ENCODE data around the gene ZMYND8.

Gene ZMYND8

DNA sequence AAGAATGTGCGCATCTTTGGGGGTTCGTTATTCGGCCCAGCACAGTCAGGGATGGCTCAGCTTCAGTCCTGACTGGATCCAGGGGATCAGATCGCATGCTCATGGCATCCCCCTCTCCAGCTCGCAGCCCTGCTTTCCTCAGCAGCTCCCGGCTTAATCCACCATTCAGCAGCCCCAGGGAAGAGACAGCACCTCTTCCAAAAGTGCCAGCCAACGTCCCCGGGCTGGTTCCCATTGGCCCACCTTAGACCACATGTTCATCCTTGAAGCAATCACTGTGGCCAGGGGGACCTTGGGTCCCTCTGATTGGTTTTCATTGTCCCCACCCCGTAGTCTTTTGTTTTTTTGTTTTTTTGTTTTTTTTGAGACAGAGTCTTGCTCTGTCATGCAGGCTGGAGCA is 188.7 kb downstream of the ZMYND8 start:
- DNase-seq, result no peak

DNA sequence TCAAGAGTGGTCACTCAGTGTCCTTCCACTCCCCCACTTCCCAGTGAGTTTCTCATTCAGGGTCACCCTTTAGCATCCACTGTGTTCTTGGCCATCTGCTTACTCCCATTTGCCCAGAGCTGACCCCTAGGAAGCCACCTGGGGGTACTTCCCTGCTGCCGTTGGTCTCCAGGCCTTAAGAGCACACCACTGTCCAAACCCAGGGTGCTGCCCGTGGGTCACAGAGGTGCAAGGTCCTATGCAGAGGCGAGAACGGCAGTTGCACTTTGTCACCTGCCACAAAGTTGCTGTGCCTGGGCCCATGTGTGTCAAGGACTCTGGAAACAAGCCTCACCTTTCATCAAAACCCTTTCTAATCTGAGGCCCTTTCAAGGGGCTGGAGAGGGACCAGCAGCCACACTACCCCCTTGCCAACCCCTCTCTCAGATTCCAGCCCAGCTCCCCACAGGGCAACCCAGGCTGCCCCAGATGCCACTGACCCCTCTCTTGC is 191.1 kb downstream of the ZMYND8 start:
- DNase-seq, result no peak

DNA sequence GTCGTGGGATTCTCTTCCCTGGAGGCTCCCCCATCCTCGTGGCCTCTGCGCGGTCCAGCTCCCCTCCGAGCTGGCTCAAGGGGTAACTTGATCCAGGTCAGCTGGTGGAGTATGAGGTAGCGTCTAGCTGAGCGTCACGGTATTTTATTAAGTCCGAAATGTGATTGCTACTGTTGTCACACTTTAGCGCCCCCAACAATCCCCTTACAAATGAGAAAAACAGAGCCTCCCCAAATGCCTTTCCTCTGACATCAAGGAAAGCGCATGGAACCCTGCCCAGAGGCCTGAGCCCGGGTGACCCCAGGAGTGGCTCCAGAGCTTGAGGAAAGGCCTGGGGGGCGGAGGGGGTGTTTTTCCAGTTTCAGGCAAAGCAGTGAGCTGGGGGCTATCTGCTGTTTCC is 192.4 kb downstream of the ZMYND8 start:
- DNase-seq, result no peak

DNA sequence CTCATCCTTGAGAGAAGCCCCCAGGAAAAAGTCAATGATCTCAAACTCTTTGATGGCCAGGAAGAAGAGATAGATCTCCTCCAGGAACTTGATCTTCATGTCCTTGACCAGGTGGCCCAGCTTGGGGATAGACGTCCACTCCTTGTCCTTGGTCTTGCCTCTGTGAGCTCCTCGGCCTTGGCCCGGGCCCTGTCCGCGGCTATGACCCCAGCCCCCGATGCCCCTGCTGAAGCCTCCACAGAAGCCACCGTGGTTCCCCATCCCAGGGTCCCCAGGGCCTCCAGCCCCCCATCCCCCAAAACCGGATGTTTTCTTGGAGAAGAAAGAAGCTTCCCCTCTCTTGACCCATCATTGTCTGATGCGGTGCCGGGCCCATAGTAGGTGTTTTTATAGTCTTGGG is 195.1 kb downstream of the ZMYND8 start:
- no peak for DNase-seq

DNA sequence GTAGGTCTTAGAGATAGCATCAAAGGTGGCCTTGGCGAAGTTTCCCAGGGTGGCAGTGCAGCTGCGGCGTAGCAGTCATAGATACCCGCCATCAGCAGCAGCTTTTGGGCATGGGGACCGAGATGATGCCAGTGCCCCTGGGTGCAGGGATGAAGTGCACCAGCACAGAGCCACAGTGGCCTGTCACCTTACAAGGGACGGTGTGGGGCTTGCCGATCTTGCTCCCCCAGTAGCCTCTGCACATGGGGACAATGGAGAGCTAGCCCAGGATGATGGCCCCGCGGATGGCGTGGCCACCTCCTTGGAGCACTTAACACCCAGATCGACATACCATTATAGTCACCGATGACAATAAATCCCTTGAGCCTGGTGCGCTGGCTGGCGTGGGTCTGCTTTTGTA is 195.5 kb downstream of the ZMYND8 start:
- no peak for DNase-seq

DNA sequence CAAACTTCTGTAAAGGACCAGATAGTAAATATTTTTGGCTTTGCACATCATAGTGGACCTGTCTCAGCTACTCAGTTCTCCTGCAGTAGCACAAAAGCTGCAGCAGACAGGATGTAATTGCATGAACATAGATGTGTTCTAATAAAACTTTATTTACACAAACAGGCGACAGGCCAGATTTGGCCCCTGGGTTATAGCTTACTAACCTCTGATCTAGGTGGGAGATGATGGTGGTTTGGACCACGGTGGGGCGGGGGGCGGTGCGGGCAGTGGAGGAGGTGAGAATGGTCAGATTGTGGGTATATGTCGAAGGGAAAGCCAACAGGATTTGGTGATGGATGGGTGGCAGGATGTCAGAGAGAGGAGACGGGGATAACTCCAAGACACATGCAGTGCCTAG is 196.3 kb downstream of the ZMYND8 start:
- DNase-seq, result no peak
